Astrocyte (in vitro differentiated cells and primary cell): ENCODE results near the gene ATL3. TPM values are rescaled to one million over a fixed set of nuclear protein-coding genes. Genes with fewer than 3 reads are reported as not detected.

ENCODE experiments used
- DNase-seq: peaks from one replicate; pipeline ENCODE4 v3.0.0-alpha.2; 2010; ENCODE audit warnings: low read depth
- FAIRE-seq: peaks from 2 replicates; lab custom pipeline; 2011; peaks lifted over from hg19 to GRCh38; lab: Jason Lieb, UNC
- H2AFZ ChIP-seq: 2 replicates; pipeline ENCODE4 v1.6.0; 2012; ENCODE audit warnings: low read depth, low read length, inconsistent platforms
- H3K27ac ChIP-seq: 2 replicates; pipeline ENCODE4 v1.5.1; 2011; ENCODE audit warnings: low read depth, low read length, inconsistent platforms
- H3K27me3 ChIP-seq: 2 replicates; pipeline ENCODE4 v1.6.0; 2011; ENCODE audit warnings: low read length, inconsistent platforms; ENCODE audit not compliant: insufficient read depth
- H3K36me3 ChIP-seq: 2 replicates; pipeline ENCODE4 v1.5.1; 2011; ENCODE audit warnings: low read length, inconsistent platforms; ENCODE audit not compliant: insufficient read depth
- H3K4me1 ChIP-seq: 2 replicates; pipeline ENCODE4 v1.5.1; 2011; ENCODE audit warnings: low read length, inconsistent platforms; ENCODE audit not compliant: insufficient read depth
- H3K4me2 ChIP-seq: 2 replicates; pipeline ENCODE4 v1.6.0; 2012; ENCODE audit warnings: low read length, inconsistent platforms
- H3K4me3 ChIP-seq: 2 replicates; pipeline ENCODE4 v1.5.1; 2011; ENCODE audit warnings: low read depth, mild to moderate bottlenecking, low read length, inconsistent platforms; ENCODE audit not compliant: insufficient read depth
- H3K79me2 ChIP-seq: 2 replicates; pipeline ENCODE4 v1.6.0; 2012; ENCODE audit warnings: mild to moderate bottlenecking, low read length, inconsistent platforms; ENCODE audit not compliant: insufficient read depth
- H3K9ac ChIP-seq: 2 replicates; pipeline ENCODE4 v1.6.0; 2012; ENCODE audit warnings: mild to moderate bottlenecking, low read length, inconsistent platforms
- H3K9me3 ChIP-seq: 2 replicates; pipeline ENCODE4 v1.5.1; 2012; ENCODE audit warnings: low read depth, mild to moderate bottlenecking, low read length, inconsistent platforms; ENCODE audit not compliant: insufficient read depth
- H4K20me1 ChIP-seq: 2 replicates; pipeline ENCODE4 v1.6.0; 2012; ENCODE audit warnings: low read length, inconsistent platforms; ENCODE audit not compliant: insufficient read depth
- H3K27ac Mint-ChIP-seq: one replicate; pipeline ENCODE4 v1.8.0; 2021; ENCODE audit warnings: mild to moderate bottlenecking, mixed read lengths; ENCODE audit not compliant: unreplicated experiment
- H3K27me3 Mint-ChIP-seq: one replicate; pipeline ENCODE4 v1.8.0; 2021; ENCODE audit warnings: low read depth, mixed read lengths; ENCODE audit not compliant: unreplicated experiment
- H3K36me3 Mint-ChIP-seq: one replicate; pipeline ENCODE4 v1.8.0; 2021; ENCODE audit warnings: low read depth, mixed read lengths; ENCODE audit not compliant: unreplicated experiment
- H3K4me1 Mint-ChIP-seq: one replicate; pipeline ENCODE4 v1.8.0; 2021; ENCODE audit warnings: low read depth, mixed read lengths; ENCODE audit not compliant: unreplicated experiment
- H3K4me3 Mint-ChIP-seq: one replicate; pipeline ENCODE4 v1.8.0; 2021; ENCODE audit warnings: mild to moderate bottlenecking, moderate library complexity, mixed read lengths; ENCODE audit not compliant: unreplicated experiment
- H3K9me3 Mint-ChIP-seq: one replicate; pipeline ENCODE4 v1.8.0; 2021; ENCODE audit warnings: mild to moderate bottlenecking, mixed read lengths; ENCODE audit not compliant: unreplicated experiment
- EZH2 ChIP-seq: IDR thresholded peaks from 2 replicates; pipeline ENCODE4 v1.6.1; 2012; ENCODE audit warnings: mild to moderate bottlenecking, low read length, inconsistent platforms; ENCODE audit not compliant: insufficient read depth
- total RNA-seq: library from RNA; stranded (reverse); gene quantifications from 2 replicates; pipeline ENCODE4 v1.2.1, GENCODE V29; 2021
- TF ChIP-seq, protein P1 (sequence below): IDR thresholded peaks from 2 replicates; pipeline ENCODE4 v1.5.1; 2011; ENCODE audit warnings: low read depth, mild to moderate bottlenecking, inconsistent platforms, low read length, moderate library complexity; ENCODE audit not compliant: insufficient read depth

The ATL3 gene
- total RNA-seq, 1 donor from 2014 or later, result 45.2 TPM

DNA sequence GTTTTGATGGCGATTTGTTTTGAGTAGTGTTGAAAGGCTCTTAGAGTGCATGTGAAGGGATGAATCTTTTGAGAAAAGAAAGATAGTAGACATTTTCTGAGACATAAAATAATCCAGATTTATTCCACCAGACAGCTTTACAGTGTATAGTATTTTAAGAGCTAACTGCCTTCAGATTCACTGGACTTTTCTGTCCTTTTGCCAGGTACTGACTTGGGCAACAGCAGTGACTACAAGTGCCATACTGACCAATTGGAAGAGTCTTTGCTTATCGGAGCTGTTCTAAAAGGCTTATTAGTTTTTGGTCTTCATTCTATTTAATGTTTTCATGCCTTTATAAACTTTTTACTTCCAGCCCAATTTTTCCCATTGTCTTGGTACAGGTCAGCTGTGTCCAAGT is 42.6 kb upstream of the ATL3 start:
- Mint-ChIP-seq H3K36me3 (no peaks in the 10 kb centered on the region), H3K27me3 (no peaks in the 10 kb centered on the region), H3K9me3 (peaks cover 1% of the 10 kb centered on the region), H3K27ac (no peak overlapping the region), H3K4me1 (peaks cover 14% of the 10 kb centered on the region), H3K4me3 (no peak overlapping the region)
- Histone ChIP-seq H3K9me3 (no peaks in the 10 kb centered on the region), H4K20me1 (peaks cover 53% of the 10 kb centered on the region), H3K9ac (no peak overlapping the region), H3K4me2 (no peak overlapping the region), H3K27ac (no peak overlapping the region), H2AFZ (no peak overlapping the region), H3K36me3 (no peaks in the 10 kb centered on the region), H3K79me2 (peaks cover 17% of the 10 kb centered on the region), H3K4me3 (no peak overlapping the region), H3K27me3 (no peaks in the 10 kb centered on the region), H3K4me1 (peaks cover 6% of the 10 kb centered on the region)
- TF ChIP-seq, protein P1, sequence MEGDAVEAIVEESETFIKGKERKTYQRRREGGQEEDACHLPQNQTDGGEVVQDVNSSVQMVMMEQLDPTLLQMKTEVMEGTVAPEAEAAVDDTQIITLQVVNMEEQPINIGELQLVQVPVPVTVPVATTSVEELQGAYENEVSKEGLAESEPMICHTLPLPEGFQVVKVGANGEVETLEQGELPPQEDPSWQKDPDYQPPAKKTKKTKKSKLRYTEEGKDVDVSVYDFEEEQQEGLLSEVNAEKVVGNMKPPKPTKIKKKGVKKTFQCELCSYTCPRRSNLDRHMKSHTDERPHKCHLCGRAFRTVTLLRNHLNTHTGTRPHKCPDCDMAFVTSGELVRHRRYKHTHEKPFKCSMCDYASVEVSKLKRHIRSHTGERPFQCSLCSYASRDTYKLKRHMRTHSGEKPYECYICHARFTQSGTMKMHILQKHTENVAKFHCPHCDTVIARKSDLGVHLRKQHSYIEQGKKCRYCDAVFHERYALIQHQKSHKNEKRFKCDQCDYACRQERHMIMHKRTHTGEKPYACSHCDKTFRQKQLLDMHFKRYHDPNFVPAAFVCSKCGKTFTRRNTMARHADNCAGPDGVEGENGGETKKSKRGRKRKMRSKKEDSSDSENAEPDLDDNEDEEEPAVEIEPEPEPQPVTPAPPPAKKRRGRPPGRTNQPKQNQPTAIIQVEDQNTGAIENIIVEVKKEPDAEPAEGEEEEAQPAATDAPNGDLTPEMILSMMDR, result no peak
- TF ChIP-seq EZH2, result no peak
- FAIRE-seq (no peak), DNase-seq (no peak)

GRCh38 chr11:63711838-63712237 is 40.7 kb upstream of the ATL3 start:
- Histone ChIP-seq H3K4me3 (no peak overlapping the region), H3K36me3 (no peaks in the 10 kb centered on the region), H3K27ac (no peak overlapping the region), H3K4me1 (peaks cover 6% of the 10 kb centered on the region), H3K9me3 (no peaks in the 10 kb centered on the region), H3K79me2 (peaks cover 22% of the 10 kb centered on the region), H2AFZ (no peak overlapping the region), H3K4me2 (no peak overlapping the region), H4K20me1 (peaks cover 60% of the 10 kb centered on the region), H3K9ac (no peak overlapping the region), H3K27me3 (no peaks in the 10 kb centered on the region)
- peaks cover 1% of the 10 kb centered on the region for H3K9me3 Mint-ChIP-seq
- H3K4me1 Mint-ChIP-seq, result peaks cover 14% of the 10 kb centered on the region
- TF ChIP-seq, protein P1, result no peak
- no peak for TF ChIP-seq EZH2
- H3K27me3 Mint-ChIP-seq, result no peaks in the 10 kb centered on the region
- H3K36me3 Mint-ChIP-seq, result no peaks in the 10 kb centered on the region
- no peak for DNase-seq
- no peak overlapping the region for H3K27ac Mint-ChIP-seq
- FAIRE-seq, result no peak
- H3K4me3 Mint-ChIP-seq, result no peak overlapping the region

DNA sequence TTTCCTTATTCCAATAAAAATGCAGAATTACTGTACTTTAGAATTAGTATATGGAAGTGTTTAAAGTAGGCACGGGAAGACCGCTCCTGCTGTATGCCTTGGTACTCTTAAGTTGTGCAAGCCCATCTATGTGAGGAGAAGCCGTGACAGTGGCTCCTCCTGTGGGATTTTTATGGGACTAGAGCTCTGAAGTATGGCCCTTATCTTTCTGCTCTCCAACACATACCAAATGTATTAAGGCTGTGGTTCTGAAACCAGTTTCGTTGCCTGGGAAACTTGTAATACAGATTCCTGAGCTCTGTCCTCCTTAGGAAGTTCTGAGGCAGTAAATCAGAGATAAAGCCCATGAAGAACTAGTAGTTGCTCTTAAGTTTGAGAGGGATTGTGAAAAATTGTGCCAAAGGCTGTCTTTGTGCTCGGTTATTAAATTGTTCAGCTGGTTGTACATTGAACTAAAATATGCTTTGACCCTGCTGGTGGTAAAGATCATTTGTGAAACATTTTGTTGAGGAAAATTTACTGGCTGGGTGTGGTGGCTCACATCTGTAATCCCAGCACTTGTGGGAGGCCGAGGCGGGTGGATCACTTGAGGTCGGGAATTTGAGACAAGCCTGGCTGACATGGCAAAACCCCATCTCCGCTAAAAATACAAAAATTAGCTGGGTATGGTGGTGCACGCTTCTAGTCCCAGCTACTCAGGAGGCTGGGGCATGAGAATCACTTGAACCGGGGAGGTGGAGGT is 39.5 kb upstream of the ATL3 start:
- Histone ChIP-seq H3K36me3 (no peaks in the 10 kb centered on the region), H3K27ac (no peak overlapping the region), H3K9me3 (no peaks in the 10 kb centered on the region), H3K4me3 (no peak overlapping the region), H3K9ac (no peak overlapping the region), H2AFZ (no peak overlapping the region), H3K27me3 (no peaks in the 10 kb centered on the region), H3K4me2 (peak overlapping the region; percentile 8), H3K79me2 (peaks cover 30% of the 10 kb centered on the region), H3K4me1 (peaks cover 6% of the 10 kb centered on the region), H4K20me1 (peaks cover 59% of the 10 kb centered on the region)
- DNase-seq (peak; percentile 89), FAIRE-seq (no peak)
- Mint-ChIP-seq H3K4me1 (peaks cover 14% of the 10 kb centered on the region), H3K4me3 (peak overlapping the region; percentile 17), H3K36me3 (no peaks in the 10 kb centered on the region), H3K9me3 (peaks cover 1% of the 10 kb centered on the region), H3K27ac (peak overlapping the region; percentile 82), H3K27me3 (no peaks in the 10 kb centered on the region)
- TF ChIP-seq, protein P1, result no peak
- TF ChIP-seq EZH2, result no peak
